D721Med (cell line): ENCODE results near the gene TDRD1.

ENCODE experiments used
- DNase-seq: peaks from one replicate; pipeline ENCODE4 v3.0.0; 2011; ENCODE audit warnings: low spot score; ENCODE audit not compliant: insufficient read length
- FAIRE-seq: peaks from 2 replicates; lab custom pipeline; 2011; peaks lifted over from hg19 to GRCh38; lab: Jason Lieb, UNC
- TF ChIP-seq, protein P1 (sequence below): IDR thresholded peaks from 2 replicates; pipeline ENCODE4 v1.5.1; 2012; ENCODE audit warnings: mild to moderate bottlenecking, control low read depth; ENCODE audit not compliant: insufficient read depth; ENCODE audit errors: missing control alignments

TDRD1 gene

DNA sequence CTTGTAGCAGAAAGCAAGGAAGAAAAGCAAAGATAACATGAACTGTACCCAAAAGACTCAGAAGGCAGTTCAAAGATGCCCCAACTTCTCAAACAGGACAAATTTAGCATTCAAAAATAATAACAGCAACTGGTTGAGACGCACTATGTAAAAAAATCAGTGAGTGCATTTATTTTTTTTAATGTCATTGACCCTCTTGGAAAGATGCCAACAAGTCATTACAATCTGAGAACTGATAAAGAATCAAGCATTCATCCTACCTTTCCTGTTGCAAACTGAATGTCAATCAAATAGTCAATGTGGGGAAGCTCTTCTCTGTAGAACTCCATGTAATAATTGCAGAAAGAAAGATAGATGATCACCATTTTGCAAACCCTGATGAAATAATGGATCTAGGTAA, 3.5 kb upstream of the TDRD1 start:
- FAIRE-seq, result no peak
- no peak for DNase-seq
- TF ChIP-seq, protein P1, sequence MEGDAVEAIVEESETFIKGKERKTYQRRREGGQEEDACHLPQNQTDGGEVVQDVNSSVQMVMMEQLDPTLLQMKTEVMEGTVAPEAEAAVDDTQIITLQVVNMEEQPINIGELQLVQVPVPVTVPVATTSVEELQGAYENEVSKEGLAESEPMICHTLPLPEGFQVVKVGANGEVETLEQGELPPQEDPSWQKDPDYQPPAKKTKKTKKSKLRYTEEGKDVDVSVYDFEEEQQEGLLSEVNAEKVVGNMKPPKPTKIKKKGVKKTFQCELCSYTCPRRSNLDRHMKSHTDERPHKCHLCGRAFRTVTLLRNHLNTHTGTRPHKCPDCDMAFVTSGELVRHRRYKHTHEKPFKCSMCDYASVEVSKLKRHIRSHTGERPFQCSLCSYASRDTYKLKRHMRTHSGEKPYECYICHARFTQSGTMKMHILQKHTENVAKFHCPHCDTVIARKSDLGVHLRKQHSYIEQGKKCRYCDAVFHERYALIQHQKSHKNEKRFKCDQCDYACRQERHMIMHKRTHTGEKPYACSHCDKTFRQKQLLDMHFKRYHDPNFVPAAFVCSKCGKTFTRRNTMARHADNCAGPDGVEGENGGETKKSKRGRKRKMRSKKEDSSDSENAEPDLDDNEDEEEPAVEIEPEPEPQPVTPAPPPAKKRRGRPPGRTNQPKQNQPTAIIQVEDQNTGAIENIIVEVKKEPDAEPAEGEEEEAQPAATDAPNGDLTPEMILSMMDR, result no peak

- TF ChIP-seq, protein P1, result no peak
- DNase-seq (no peak), FAIRE-seq (no peak)
Measured at GRCh38 chr10:114176511-114176910, 2.6 kb upstream of the TDRD1 start.

- FAIRE-seq (no peak), DNase-seq (no peak)
- TF ChIP-seq, protein P1, result no peak
Measured at GRCh38 chr10:114179747-114180146, 594 bp downstream of the TDRD1 start.

GRCh38 chr10:114180937-114181336, 1.8 kb downstream of the TDRD1 start:
- DNase-seq (no peak), FAIRE-seq (no peak)
- TF ChIP-seq, protein P1, result no peak

GRCh38 chr10:114181971-114182370, 2.8 kb downstream of the TDRD1 start:
- FAIRE-seq (no peak), DNase-seq (no peak)
- TF ChIP-seq, protein P1, result no peak

- FAIRE-seq (no peak), DNase-seq (no peak)
- TF ChIP-seq, protein P1, result no peak
Measured at GRCh38 chr10:114183563-114183962, 4.4 kb downstream of the TDRD1 start.

- TF ChIP-seq, protein P1, result no peak
- FAIRE-seq (no peak), DNase-seq (no peak)
Measured at GRCh38 chr10:114184276-114184675, 5.1 kb downstream of the TDRD1 start.
